Activated T-helper 1 cell treated with anti-CD3 and anti-CD28 coated beads, Interleukin-2, amount 50 U/mL, for 16 hours (primary cell): Measurements from ENCODE around the gene THADA.

ENCODE experiments used
- DNase-seq, 2 donors: peaks; one replicate each; pipeline ENCODE4 v3.0.0-alpha.2; 2020; ENCODE audit warnings: low read depth in 1 of 2, low spot score in 1 of 2

Gene THADA

DNA sequence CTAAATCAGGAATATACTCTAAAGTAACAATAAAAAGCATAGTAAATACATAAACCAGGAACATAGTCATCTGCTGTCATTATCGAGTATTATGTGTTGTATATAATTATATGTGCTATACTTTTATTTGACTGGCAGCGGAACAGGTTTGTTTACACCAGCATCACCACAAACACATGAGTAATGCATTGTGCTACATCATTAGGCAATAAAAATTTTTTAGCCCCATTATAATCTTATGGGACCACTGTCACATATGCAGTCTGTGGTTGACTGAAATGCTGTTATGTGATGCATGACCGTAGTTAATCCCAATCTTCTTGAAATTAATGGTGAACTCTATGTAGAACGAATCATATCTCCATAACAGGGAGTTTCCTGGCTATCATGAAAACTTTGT lies 232.7 kb downstream of the THADA start:
- no peak for DNase-seq

DNA sequence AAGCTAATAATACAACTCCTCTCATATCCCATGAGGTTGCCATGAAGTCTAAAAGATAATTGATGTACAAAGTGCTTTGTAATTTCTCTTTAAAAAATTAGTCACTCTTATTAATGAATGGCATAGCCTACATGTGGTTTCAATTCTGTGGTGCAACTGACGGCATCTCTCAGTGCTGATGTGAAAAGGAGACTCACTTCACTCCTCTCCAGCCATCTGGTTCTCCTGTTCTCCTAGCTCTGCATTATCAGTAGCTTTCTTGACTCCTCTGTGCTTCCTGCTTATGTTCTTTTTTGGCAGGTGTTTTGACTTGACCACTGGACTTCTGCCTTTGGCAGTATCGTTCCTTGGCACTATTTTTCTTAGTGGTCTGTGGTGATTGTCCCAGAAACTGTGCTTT lies 234.6 kb downstream of the THADA start:
- DNase-seq = no peak

DNA sequence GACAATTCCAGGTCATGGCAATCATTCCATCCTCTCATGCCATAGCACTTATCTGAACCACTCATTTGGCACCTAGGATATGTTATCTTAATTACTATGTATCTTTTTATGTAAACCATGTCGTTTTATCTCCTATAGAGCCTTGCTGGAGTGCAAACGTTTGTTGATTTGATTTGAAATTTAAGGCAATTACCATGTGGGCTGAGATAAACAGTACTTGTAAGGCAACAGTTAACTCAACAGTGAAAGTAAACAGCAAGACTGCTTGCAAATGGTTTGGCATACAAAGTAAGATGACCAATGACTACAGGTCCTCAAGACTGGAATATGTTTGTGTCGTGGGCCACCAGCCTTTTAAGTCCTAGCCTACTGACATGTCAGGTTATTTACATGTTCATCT lies 235.7 kb downstream of the THADA start:
- DNase-seq = no peak

DNA sequence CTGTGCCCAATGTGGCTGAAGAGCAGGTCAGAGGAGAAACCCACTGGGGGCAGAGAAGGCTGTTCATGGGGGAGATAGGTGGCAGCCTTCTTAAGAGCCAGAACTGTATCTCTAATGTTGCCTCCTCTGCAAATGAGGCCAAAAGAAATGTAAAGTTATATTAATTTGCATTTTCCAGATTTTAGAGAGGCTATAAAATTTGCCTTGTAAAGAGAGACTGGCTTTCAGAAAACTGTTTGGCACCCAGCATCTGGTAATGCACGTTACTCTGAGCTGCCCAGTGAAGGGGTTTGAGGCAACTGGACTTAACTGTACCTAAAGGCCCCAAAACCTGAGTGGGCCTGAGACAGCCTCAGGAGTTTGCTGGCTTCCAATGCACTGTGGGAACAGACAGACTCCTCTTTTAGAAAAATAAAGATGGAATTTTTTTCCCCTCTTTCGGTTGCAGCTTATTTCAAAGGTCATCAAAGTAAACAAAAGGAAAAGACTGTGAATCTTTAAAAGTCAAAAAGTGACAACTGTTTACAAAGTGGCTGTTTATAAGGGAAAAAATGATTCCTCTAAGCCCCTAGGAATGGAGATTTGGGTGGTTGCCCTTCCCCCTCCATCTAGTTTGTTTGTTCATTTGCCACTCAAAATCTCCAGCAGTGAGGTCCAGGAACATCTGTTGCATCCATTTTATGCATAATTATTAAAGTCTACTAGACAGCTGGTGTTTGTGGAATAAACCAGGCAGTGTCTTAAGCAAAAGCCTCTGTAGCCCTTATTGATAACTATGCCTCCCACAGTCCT lies 237.2 kb downstream of the THADA start:
- DNase-seq = no peak

DNA sequence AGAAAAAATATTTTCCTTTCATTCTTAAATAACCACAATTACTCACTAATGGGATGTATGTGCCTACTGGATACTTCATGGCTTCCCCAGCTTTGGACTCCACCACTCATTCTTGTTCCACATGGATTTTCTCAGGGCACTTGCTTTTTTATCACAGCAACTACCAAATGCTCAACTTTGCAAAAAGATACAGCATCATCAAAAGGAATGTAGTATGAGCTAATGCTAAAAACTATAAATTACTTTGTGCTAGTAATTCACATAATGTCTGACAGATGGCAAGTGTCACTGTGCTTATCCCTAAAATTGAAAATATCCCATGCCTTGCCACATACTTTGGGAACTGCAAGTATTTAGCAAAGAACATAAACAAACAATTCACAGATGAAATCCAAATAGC lies 239.1 kb downstream of the THADA start:
- DNase-seq = no peak

DNA sequence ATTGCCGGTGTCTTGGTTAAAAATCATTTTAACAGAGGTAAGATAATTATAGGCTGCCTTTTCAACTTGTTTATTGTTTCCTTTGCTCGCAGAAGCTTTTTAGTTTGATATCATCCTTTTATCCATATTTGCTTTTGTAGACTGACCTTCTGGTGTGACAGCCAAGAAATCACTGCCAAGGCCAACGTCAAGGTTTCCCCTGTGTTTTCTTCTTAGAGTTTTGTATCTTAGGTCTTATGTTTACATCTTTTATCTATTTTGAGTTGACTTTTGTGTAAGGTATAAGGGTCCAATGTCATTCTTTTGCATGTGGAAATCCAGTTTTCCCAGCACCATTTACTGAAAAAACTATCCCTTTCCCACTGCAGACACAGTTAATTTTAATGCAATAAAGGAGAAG lies 240.4 kb downstream of the THADA start:
- DNase-seq = no peak

DNA sequence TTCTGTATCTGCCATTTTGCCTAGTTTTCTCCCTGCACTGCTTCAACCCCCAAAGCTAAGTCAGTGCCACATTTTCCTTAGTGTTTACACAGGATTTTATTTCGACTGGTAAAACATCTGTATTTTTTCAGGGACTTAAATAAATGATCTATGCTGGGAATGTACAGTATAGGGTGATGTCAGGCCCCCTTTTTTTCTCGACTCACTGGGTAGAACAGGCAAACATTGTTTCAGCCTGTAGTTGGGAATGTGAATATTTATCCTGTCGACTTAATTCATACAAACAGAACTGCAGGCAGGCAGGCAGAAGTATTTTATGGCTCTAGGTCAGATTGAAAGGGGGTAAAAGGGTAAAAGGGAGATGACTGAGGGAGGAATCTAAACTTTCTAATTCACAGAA lies 245.9 kb downstream of the THADA start:
- no peak for DNase-seq

DNA sequence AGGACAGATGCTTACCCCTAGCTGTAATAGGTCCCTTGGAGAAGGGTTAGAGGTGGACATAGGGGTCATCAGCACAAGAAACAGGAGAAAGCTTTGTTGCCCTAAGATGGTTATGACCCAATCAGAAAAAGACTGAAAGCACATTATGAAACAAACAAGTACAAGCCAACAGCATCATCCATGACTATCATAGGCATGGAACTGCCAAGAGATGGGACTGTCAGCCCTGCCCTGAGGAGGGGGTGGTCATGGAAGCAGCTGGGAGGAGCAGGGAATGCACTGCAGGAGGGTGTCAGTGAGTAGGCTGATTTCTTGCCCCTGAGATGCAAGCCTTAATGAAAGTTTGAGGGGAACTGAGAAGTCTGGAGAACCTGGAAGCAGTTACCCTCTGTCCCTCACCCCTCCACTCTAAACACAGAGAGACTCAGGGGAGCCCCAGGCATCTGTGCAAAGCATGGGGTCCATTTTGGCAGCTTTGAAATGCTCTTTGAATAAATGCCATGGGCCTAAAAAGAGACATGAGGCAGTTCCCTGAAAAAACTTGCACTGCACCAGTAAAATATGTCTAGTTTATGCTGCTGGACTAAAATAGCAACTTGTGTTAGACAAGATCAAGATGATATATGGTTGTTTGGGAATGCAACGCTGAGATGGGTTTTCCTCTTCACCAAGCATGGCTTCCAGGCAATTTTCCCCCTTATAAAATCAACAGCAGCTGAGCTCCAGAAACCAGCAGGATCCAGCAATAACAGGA lies 246.8 kb downstream of the THADA start:
- no peak for DNase-seq

DNA sequence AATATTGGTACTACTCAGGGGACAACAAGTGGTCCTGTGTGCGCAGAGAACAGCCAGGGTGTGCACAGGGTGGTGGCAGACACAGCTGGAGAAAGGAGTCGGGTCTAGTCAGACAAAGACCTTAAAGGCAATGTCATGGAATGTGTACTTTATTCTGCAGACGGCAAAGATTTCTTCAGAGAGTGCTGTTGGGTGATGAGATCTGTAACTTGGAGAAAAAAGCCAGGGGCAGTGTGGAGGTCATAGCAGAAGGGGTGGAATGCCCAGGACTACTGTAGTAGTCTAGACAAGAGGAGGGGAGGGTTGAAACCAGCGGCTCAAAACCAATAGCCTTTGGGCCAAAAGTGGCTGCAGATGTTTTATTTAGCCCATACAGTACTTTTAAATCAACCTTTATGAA lies 248.1 kb downstream of the THADA start:
- DNase-seq = no peak

DNA sequence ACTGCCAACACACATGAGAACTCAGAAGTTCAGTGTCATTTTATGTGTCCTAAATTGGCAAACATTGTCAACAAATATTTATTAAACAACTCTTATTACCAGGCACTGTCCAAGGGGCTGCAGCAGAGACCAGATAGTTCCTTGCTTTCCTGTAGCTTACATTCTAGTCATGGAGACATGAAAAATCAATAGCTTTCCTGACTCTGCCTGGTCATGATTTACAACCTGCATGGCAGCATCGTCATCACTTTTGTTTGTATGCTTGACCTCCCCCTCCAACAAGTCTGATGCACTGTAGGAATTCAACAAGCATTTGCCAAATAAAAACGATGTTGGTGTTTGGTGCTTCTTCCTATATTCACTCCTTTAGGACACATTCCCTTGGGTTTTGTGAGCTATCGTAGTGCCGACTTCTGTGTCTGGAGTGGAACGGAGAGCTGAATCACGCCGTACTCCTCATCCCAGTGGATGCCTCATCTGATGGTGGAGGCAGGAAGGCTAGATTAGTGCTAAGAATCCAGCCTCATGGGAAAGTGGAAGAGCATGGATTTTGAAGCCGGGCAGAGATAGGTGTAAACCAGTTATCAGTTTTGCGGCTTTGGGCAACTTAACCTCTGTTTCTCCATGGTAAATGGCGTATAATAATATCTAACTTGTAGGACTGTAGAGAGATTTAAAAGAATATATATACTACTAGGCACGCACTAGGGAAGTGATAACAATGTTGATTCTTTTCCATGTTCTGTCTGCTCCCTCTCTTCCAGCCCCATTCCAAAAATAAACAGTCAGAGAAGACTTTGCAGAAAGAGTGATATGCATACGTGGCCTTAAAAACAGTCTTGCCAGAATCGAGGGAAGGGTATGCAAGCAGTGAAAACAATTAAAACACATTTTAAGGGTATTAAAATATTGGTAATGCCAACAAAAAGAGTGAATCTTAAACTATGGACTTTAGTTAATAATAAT lies 249.0 kb downstream of the THADA start:
- no peak for DNase-seq

DNA sequence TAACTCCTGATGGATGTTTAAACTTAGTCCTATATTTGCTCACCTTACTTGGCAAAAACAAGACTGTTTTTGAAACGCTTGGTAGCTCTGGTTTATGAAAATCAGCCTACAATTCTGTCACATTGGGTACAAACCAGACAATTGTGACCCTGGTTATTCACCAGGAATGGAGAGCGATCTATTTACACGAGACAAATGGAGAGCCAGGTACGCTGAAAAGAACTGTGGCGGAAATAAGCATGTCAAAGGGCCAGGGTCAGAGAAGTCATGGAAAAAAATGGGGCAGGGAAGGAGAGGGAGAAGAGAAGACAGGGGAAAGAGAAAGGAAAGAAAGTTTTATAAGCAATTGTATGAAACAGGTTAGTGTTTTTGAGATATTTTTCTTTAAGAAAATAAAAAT lies 250.0 kb downstream of the THADA start:
- no peak for DNase-seq

DNA sequence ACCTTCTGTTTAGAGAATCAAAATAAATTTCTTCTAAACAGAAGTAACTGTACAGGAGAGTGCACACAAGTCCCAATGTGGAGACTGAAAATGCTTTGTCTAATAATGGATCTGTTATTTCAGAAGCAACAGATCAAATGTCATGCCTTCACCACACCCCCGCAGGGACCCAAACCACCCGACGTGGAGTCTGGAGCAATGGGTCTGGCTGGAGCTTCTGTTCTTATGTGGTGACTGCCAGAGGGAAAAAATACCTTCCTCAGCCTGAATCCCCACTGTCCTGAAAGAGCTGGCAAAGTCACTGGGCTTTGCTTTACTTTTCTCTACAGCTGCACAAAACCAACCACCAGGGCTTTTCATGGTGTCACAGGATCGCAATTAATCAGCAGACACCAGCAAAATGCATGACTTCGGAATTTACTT lies 250.4 kb downstream of the THADA start:
- DNase-seq = no peak

DNA sequence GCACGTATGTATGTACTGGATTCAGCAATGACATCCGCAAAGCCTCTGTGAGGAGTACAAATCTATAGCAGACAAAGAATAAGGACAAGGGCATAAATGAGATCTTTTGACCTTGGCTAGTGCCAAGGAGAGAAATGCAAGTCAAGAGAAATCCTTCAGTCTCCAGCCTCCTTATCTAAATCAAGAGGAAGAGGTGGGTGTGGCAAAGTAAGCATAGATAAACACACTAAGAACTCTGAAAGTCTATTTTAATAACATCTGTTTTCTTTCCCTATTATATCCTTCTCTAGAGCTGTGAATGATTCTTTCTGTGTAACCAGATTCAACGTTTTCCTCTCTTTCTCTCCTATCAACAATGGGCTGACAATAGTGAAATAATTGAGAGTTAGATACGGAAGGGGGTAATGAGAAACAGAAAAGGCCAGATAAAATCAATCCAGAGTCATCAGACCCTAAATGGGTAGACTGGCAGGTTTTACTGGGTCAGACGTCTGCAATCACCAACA lies 250.9 kb downstream of the THADA start:
- no peak for DNase-seq

DNA sequence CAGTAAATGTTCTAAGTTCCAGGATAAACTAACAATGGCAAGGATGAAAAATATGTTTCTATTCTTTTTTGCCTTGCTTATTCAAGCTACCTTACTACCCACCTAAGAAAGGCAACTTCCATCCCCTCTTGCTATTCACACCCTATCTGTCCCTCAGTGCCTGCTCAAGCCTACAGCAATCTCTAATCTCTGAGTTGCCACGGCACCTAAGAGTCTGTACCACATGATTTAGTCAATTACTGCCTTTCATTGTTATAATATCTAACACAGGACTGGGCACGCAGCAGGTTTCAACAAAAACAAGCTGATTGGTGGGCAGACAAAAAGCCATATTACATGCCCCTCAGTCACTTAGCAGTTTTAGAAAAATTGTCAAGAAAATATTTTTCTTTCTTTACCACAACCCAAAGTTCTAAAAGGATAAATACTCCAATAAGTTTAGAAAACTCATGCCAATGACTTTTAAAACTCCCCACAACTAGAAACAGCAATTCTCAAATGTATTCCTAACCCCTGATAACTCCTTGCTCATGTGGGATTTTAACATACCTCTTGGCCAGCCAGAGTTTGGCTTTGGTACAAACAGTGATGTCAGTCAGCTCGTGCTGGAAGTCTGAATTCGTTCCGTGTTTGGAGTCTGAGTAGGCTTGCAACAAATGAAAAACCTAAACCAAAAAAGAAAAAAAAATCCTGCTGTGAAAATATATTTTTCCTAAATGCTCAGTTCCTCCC lies 252.1 kb downstream of the THADA start:
- DNase-seq = no peak

DNA sequence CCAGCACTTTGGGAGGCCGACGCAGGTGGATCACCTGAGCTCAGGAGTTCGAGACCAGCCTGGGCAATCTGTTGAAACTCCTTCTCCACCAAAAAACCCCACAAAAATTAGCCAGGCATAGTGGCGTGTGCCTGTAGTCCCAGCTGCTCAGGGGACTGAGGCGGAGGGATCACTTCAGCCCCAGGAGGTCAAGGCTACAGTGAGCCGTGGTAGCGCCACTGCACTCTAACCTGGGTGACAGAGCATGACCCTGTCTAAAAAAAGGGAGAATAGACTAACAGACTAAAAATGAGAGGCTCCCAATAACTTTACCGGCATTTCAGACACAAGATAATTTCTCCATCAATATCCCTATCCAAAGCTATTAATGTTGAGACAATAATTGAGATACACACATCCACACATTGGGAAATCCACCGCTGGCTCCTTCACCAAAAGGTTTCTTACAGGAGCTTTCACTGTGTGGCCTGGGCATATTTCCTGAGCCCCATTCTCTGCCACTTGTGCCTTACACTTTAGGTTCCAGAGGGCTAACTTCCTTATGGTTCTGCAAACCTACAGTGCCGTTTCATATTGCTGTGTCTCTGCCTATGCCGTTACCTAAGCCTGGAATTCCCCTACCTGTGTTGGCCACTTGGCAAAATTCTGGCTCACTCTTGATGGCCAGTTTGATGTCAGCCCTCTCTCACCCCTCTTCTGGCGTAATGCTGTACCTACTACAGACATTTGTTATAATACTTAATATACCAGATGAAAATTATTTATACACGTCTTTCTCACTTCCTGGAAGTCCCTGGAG lies 253.7 kb downstream of the THADA start:
- DNase-seq = no peak

DNA sequence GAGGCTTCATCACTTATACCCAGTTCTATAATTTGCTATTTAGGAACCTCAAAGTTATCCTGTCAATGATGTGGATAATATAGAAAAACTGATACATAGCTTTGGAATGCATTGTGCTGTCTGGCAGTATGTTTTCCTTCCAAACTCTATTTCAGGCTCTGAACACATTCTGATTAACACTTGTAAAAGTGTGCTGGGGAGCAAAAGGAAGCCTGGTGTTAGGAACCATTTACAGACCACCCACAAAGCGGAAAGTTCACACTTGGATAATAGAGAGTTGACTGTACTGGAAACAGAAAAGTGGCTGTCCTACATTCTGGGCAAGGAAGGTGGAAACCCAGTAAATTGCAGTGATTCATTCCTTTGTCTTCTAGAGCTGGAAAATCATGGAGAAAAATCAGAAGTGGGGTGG lies 254.9 kb downstream of the THADA start:
- DNase-seq = no peak

DNA sequence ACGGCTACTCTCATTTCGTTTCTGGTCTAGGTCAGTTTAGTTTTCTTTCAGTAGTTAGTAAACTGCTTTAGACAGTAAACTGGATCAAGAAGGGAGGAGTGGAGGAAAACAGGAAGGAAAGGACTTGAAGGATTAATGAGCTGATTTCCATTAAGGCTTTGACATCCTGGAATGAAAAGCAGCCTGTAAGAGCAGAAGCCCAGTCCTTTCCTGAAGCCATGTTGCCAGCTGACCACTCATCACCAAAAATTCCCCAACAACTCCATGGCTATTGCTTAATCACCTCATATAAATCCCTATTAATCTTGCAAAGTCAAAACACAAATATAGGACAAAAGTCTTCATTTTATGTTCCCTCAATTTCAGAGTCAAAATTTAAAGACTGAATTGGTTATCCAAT lies 255.8 kb downstream of the THADA start:
- no peak for DNase-seq

DNA sequence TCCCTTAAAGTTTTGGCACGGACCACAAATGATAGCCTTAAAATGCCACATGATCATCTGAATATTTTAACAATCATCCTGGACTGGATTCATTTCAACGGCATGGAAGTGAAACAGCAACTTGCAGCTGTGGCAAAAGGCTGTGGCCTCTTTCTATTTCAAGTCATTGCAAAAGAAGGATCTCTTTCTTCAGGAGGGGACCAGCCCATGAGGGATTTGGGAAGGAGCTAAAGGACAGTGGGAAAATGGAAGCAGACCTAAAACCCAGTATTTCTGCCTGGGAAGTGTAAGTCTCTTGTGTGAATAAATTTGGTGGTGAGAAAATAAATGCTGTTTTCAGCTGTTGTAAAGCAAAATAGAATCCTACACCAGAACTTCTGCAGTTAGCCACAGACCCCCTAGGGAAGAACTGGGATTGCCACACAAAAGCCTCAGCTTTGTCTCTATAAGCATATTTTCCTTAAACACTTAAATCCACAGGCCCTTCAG lies 262.1 kb downstream of the THADA start:
- DNase-seq = no peak

DNA sequence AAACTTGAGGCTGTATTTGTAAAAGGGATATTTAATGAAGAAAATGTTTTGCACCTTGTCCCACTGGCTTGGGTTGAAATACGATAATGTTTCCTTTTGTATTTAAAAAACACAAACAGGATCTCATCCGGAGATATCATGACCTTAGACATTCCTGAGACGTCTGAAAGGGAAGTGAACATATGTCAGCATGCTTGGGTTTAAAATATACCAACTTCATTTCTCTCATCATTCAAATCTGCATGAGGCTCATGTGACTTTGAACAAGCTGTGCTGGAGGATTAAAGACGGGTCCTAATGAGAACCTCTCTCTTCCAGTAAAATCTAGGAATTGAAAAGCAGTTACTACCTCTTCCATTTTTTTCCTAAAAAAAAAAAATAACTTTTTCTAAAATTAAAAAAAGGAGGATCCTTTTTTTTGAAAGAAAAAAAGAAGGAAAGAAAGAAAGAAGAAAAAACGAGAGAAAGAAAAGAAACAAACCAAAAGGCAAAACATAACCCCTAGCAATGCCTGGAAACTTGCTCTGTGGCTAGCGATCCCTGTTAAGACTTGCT lies 262.7 kb downstream of the THADA start:
- no peak for DNase-seq
